SU-DHL-6 (cell line): ENCODE data around the gene SYT9.

Experiments used
- H2AFZ ChIP-seq: fragments of 200-600 bp; sonication (generic); 2 replicates; pipeline ENCODE4 v1.6.1; 2014; ENCODE audit warnings: low read depth, mild to moderate bottlenecking, moderate library complexity, mixed read lengths, antibody characterized with exemption, low read length; ENCODE audit not compliant: severe bottlenecking
- H3F3A ChIP-seq: fragments of 200-600 bp; shearing (Covaris generic); 2 replicates; pipeline ENCODE4 v1.6.0; 2016; ENCODE audit warnings: antibody characterized with exemption, mild to moderate bottlenecking; ENCODE audit not compliant: insufficient read depth
- H3K27ac ChIP-seq: fragments of 200-600 bp; sonication (generic); 2 replicates; pipeline ENCODE4 v1.5.1; 2016; ENCODE audit warnings: low read depth, mild to moderate bottlenecking, low read length, moderate library complexity, mixed read lengths
- H3K27me3 ChIP-seq: fragments of 200-600 bp; sonication (generic), shearing (Covaris generic); 2 replicates; pipeline ENCODE4 v1.6.0; 2014; ENCODE audit warnings: mild to moderate bottlenecking, low read length
- H3K36me3 ChIP-seq: fragments of 200-600 bp; sonication (generic); 2 replicates; pipeline ENCODE4 v1.6.1; 2014; ENCODE audit warnings: mild to moderate bottlenecking, low read length, mixed read lengths
- H3K4me2 ChIP-seq: fragments of 300-600, 200-600 bp; shearing (Covaris generic), sonication (generic); 2 replicates; pipeline ENCODE4 v1.6.0; 2014; ENCODE audit warnings: low read length, low read depth, mild to moderate bottlenecking; ENCODE audit not compliant: poor library complexity, severe bottlenecking
- H3K4me3 ChIP-seq: fragments of 200-600 bp; sonication (generic); 2 replicates; pipeline ENCODE4 v1.5.1; 2014; ENCODE audit warnings: antibody characterized with exemption, low read length, mild to moderate bottlenecking, mixed read lengths; ENCODE audit not compliant: insufficient read depth, poor library complexity, severe bottlenecking
- H3K79me2 ChIP-seq: fragments of 200-600 bp; sonication (generic); 2 replicates; pipeline ENCODE4 v1.6.1; 2014; ENCODE audit warnings: mild to moderate bottlenecking, low read length, moderate library complexity; ENCODE audit not compliant: insufficient read depth
- H3K9ac ChIP-seq: fragments of 200-600 bp; sonication (generic); 2 replicates; pipeline ENCODE4 v1.7.0; 2014; ENCODE audit warnings: mild to moderate bottlenecking, low read length
- H3K9me2 ChIP-seq: fragments of 200-600 bp; sonication (generic); replicated peaks from 2 replicates; pipeline ENCODE4 v1.6.1; 2014; ENCODE audit warnings: low read length; ENCODE audit not compliant: insufficient read depth
- H3K9me3 ChIP-seq: fragments of 200-600 bp; sonication (generic); 2 replicates; pipeline ENCODE4 v1.6.1; 2014; ENCODE audit warnings: low read length, mixed read lengths; ENCODE audit not compliant: insufficient read depth
- H4K20me1 ChIP-seq: fragments of 200-600 bp; sonication (generic); 2 replicates; pipeline ENCODE4 v1.6.1; 2014; ENCODE audit warnings: low read depth, mild to moderate bottlenecking, antibody characterized with exemption, low read length, moderate library complexity, mixed read lengths
- EZH2phosphoT487 ChIP-seq: fragments of 200-600 bp; sonication (generic), shearing (Covaris generic); conservative IDR thresholded peaks from 2 replicates; pipeline ENCODE4 v1.6.1; 2018; ENCODE audit warnings: mild to moderate bottlenecking, antibody characterized with exemption, low read length, moderate library complexity, mixed read lengths
- TF ChIP-seq, protein P1 (sequence below): fragments of 200-600 bp; sonication (generic); IDR thresholded peaks from one replicate; pipeline ENCODE4 v1.5.1; 2017; ENCODE audit warnings: antibody characterized with exemption, mild to moderate bottlenecking, low read length, moderate library complexity; ENCODE audit not compliant: insufficient read depth, poor library complexity, severe bottlenecking

Gene SYT9

DNA sequence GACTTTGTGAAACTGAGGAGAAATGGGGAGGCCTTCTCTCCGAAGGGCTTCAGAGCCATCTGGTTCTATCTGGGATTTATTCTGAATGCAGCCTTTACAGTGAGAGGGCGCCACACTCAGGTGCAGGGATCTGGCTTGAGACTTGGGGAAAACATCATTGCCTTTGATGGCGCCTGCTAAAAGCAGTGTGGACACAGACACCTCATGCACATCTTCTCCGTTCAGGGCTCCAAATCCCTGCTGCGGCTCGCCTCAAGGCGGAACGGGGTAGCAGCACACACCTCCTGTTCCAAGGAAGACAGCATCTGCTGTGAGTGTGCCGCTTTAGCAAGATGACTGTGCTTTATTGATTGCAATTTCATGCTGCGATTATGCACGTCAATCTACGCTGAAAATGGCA, 196.5 kb downstream of the SYT9 start:
- H3K36me3 ChIP-seq = no peaks in the 10 kb centered on the region
- H3K9ac ChIP-seq = no peak overlapping the region
- no peak overlapping the region for H3K4me3 ChIP-seq
- no peak overlapping the region for H3K27ac ChIP-seq
- H3K79me2 ChIP-seq = no peaks in the 10 kb centered on the region
- no peaks in the 10 kb centered on the region for H3F3A ChIP-seq
- H2AFZ ChIP-seq = no peak overlapping the region
- H3K9me3 ChIP-seq = no peaks in the 10 kb centered on the region
- H3K4me2 ChIP-seq = no peak overlapping the region
- no peaks in the 10 kb centered on the region for H3K9me2 ChIP-seq
- no peaks in the 10 kb centered on the region for H4K20me1 ChIP-seq
- no peak for TF ChIP-seq EZH2phosphoT487
- TF ChIP-seq, protein P1, sequence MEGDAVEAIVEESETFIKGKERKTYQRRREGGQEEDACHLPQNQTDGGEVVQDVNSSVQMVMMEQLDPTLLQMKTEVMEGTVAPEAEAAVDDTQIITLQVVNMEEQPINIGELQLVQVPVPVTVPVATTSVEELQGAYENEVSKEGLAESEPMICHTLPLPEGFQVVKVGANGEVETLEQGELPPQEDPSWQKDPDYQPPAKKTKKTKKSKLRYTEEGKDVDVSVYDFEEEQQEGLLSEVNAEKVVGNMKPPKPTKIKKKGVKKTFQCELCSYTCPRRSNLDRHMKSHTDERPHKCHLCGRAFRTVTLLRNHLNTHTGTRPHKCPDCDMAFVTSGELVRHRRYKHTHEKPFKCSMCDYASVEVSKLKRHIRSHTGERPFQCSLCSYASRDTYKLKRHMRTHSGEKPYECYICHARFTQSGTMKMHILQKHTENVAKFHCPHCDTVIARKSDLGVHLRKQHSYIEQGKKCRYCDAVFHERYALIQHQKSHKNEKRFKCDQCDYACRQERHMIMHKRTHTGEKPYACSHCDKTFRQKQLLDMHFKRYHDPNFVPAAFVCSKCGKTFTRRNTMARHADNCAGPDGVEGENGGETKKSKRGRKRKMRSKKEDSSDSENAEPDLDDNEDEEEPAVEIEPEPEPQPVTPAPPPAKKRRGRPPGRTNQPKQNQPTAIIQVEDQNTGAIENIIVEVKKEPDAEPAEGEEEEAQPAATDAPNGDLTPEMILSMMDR = no peak
- no peaks in the 10 kb centered on the region for H3K27me3 ChIP-seq

DNA sequence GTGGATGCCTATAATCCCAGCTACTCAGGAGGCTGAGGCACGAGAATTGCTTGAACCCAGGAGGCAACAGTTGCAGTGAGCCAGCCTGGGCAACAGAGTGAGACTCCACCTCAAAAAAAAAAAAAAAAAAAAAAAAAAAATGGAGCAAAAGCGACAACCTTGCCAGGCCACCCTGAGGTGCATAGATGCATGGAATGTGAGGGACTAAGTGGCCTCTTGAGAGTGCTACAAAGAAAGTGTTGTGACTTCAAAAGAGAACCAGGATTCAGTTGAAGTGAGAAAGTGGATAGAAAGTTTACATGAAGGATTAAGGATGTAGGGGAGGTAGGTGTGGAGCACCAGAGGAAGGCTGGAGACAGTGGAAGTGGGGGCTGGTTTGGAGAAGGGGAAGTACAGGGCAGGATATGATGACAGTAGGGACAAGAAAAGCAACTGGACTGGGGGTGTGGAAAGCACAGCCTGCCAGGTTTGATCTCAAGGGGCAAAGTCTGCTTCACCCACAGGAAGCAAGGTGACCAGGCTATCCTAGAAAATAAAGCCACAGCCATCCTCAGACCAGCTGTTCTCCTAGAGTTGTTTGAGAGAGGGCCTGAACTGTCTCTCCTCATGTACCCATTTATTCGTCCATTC, 197.6 kb downstream of the SYT9 start:
- H3K27me3 ChIP-seq = no peaks in the 10 kb centered on the region
- TF ChIP-seq, protein P1 = no peak
- TF ChIP-seq EZH2phosphoT487 = no peak
- H3F3A ChIP-seq = no peaks in the 10 kb centered on the region
- H3K36me3 ChIP-seq = no peaks in the 10 kb centered on the region
- H3K4me2 ChIP-seq = no peak overlapping the region
- H3K9ac ChIP-seq = no peak overlapping the region
- H3K4me3 ChIP-seq = no peak overlapping the region
- H3K27ac ChIP-seq = no peak overlapping the region
- H3K9me3 ChIP-seq = no peaks in the 10 kb centered on the region
- H3K79me2 ChIP-seq = no peaks in the 10 kb centered on the region
- no peaks in the 10 kb centered on the region for H4K20me1 ChIP-seq
- no peak overlapping the region for H2AFZ ChIP-seq
- H3K9me2 ChIP-seq = no peaks in the 10 kb centered on the region

DNA sequence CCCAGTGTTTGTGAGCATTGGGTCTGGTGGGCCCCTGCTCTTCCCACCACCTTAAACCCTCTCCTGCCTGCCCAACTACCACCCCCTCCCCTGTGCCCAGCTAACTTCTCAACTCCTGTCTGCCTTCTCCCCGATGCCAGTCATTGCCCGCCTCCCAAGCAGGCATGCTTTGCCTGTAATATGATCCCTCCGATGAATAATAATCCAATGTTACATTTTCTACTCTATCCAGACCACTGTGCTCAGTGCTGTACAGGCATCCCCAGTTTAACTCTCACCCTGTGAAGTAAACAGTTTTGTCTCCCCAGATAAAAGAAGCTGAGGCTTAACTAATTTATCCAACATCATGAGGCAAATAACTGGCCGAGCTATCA, 198.1 kb downstream of the SYT9 start:
- Histone ChIP-seq H3K27me3 (no peaks in the 10 kb centered on the region), H3K4me3 (no peak overlapping the region), H3K27ac (no peak overlapping the region), H3K79me2 (no peaks in the 10 kb centered on the region), H3F3A (no peaks in the 10 kb centered on the region), H3K4me2 (no peak overlapping the region), H2AFZ (no peak overlapping the region), H4K20me1 (no peaks in the 10 kb centered on the region), H3K36me3 (no peaks in the 10 kb centered on the region), H3K9me3 (no peaks in the 10 kb centered on the region), H3K9me2 (no peaks in the 10 kb centered on the region), H3K9ac (no peak overlapping the region)
- no peak for TF ChIP-seq EZH2phosphoT487
- TF ChIP-seq, protein P1 = no peak
